ELF-1 (cell line): ENCODE measurements around the gene SHISAL1.

Source experiments
- DNase-seq: peaks from one replicate; pipeline ENCODE4 v3.0.0-alpha.2; 2016; ENCODE audit warnings: low read depth, low spot score

SHISAL1 gene

DNA sequence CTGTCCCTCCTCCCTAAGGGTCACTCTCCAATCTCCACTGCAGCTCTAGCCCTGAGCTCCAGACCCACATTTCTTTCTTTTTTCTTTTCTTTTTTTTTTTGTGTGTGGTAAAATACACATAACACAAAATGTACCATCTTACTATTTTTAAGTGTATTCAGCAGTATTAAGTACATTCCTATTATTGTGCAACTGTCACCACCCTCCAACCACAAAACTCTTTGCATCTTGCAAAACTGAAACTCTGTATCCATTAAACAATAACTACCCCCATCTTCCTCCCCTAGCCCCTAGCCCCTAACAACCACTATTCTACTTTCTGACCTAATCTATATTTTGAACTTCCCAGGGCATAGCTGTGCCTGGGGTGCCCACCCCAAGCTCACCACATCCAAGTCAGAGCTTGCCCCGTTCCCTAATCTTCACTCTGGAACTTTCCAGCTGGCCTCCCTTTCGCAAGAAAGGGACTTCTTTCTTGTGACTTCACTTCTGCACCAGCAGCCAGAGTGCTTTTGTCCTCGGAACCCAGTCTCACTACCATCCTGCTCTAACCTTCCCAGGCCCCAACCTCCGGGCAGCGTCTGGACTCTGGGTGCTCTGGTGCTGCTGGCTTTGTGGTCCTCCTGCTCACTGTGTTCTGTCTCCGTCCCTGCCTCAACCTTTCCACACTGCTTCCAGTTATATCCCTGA, 101.3 kb downstream of the SHISAL1 start:
- DNase-seq = no peak

DNA sequence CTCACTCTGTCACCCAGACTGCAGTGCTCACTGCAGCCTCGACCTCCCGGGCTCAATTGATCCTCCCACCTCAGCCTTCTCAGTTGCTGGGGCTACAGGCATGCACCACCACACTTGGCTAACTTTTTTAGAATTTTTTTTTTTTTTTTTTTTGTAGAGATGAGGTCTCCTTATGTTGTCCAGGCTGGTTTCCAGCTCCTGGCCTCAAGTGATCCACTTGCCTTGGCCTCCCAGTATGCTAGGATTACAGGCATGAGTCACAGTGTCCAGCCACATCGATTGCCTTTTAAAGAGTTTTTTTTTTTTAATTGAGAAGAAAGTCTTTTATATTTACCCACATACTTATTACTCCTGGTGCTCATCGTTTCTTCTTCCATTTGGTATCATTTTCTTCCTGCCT, 102.0 kb downstream of the SHISAL1 start:
- no peak for DNase-seq

DNA sequence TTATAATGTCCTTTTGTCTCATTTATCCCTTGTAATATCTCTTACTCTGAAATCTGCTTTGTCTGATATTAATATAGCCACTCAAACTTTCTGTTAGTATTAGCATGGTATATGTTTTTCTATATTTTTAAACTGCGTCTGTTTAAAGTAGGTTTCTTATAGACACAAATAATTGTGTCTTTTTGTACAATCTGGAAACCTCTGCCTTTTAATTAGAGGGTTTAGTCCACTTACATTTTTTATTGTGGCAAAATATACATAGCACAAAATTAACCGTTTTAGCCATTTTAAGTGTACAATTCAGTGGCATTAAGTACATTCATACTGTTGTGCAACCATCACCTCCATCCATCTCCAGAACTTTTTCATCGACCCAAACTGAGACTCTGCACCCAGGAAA, 103.4 kb downstream of the SHISAL1 start:
- DNase-seq = no peak

DNA sequence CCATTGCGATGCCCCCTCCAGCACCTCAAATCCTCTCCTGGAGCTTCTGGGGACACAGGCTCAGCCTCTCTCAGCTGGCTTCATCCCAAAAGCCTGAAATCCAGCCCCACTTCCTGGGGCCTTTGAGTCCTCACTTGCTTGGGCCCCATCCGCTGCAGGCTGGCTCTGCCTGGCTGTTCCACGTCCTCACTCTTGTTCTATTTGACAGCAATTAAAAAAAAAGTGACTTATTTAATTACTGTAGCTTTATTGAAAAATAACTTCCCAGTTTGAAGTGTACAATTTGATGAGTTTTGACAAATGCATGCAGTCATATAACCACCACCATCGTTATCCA, 104.8 kb downstream of the SHISAL1 start:
- DNase-seq = no peak

DNA sequence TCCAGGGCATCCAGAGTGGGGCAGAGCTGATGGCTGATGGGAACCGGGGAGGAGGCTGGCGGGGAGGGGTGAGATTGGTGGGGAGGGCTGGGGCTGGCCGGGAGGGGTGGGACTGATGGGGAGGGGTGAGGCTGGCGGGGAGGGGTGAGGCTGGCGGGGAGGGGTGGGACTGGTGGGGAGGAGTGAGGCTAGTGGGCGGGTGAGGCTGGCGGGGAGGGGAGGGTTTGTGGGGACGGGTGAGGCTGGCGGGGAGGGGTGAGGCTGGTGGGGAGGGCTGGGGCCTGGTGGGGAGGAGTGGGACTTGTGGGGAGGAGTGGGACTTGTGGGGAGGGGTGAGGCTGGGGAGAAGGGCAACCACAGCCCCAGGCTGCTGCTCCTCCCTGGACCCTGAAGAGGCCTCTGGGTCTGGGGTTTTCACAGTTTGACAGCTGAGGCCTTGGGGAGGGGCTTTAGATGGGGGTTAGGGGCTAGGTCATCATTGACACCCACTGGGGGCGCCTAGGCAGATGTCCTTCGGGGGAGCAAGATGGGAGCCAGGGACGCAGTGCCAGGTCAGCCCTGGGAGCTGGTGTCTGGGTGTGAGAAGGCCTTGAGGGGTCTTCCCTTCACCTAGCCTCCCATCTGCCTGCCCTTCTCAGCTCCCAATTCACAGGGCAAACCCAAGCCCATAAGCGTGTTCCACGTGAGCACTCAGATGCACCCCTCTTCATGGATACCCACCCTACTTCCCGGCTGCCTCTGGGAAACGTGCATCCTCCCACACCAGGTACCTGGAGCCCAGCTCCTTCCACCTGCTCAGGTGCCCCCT, 105.4 kb downstream of the SHISAL1 start:
- no peak for DNase-seq

DNA sequence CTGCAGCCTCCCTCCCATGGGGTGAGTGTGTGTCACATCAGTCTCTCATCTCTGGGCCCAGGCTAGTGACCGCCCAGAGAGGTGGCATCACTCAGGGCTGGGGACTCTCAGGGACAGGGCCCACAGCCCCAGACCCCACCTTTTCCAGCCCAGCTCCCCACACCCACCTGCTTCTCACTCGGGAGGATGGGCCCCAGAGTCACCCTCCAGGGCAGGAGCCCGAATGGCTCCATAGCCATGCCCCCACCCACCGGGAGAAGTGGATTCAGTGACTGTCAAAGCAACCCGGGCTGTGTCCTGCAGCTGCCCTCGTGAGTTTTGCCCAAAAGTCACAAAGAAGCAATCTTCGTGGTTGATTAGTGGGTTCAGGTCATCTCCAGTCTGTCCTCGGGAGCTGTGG, 106.1 kb downstream of the SHISAL1 start:
- DNase-seq = no peak

DNA sequence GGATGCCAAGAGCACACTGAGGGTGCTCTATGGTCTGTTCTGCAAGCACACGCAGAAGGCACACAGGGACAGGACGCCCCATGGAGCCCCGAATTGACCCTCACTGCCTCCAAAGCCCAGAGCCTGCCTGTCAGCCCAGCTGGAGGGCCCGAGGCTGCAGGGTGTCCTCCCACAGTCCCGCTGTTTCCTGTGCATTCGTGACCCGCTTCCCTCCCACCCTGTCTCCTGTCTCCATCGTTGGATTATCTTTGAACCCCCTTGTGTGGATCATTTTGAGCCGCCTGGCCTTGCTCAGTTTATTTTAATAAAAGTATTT, 106.5 kb downstream of the SHISAL1 start:
- DNase-seq = no peak

DNA sequence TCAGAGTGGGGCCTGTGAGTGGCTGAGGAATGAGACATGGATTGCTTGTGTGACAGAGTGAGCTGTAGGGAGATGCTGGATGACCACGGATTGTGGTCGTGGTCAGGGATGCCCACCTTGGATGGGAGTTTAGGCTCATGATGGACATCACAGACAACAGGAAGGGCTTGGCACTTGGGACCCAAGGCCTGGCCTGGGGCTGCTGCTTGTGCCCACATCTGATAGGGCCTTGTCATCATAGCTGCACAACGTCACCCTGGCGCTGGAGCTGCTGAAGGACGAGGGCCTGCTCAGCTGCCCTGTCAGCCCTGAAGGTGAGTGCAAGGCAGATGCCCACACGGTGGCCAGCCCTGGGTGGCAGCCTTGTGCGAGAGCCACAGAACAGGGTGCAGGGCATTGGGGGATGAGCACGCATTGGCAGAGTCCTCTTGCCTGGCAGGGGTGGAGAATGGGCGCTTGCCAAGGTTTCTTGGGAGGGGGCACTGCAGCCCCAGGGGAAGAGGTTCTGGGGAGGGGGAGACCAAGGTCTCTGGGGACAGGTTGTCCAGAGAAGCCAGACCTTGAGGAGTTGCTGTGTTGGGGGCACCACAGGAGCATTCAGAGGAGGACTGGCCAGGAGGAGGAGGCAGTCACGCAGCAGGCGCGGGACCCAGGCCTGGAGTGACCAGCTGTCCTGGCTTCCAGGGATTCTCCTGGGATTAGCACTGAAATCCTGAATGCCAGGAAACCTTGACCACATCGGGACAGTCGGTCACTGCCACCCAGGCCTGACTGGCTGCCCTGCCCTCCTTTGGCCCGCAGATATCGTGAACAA, 107.0 kb downstream of the SHISAL1 start:
- DNase-seq = no peak

DNA sequence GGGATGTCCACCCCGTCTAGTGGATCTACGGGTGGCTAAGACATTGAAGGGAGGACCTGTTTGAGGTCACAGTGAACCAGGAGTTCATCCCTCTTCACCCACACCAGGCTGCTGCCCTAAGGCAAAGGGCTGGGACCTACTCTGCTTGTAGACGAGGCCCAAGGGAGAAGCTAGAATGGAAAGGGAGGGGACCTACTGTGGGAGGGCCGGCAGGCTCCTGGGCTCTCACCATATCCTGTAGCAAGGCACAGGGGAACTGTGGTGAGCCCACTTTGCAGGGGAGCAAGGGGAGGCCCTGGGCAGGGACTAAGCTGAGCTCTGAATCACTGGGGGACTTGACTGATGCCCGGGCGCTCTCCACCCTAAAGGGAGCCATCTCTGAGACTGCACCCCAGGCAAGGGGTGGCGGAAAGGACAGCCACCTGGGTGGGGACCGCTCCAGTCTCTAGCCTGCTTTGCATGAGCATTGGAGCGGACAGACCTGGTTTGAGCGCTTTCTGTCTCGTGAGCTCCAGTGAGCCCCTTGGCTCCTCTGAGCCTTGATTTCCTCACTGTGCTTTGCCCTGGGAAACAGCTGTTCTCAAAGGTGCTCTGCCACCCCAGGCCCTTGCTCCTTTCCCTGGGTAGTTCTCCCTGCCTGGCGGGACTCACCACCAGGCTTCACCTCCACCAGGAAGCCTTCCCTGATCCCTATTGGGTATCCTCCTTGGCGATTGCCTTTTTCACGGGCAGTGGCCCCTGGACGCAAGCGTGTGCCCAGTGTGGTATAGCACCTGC, 107.8 kb downstream of the SHISAL1 start:
- no peak for DNase-seq

DNA sequence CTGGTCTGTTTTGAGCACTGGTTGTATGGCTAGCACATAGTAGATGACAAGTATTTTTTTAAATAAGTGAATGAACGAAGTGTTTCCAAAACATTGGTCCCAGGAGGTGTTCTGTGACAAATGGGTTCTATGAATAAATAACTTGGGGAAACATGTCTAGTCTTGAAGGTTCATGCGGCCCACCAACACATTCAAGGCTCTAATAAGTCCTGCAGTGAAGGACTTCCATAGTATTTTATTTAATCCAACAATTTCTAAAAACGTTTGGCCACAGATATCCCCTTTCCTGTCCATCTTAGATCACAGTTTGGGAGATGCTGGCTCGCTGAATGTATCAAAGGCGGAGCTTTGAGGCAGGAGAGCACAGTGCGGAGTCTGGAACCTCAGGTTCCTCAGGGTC, 109.5 kb downstream of the SHISAL1 start:
- DNase-seq = no peak

DNA sequence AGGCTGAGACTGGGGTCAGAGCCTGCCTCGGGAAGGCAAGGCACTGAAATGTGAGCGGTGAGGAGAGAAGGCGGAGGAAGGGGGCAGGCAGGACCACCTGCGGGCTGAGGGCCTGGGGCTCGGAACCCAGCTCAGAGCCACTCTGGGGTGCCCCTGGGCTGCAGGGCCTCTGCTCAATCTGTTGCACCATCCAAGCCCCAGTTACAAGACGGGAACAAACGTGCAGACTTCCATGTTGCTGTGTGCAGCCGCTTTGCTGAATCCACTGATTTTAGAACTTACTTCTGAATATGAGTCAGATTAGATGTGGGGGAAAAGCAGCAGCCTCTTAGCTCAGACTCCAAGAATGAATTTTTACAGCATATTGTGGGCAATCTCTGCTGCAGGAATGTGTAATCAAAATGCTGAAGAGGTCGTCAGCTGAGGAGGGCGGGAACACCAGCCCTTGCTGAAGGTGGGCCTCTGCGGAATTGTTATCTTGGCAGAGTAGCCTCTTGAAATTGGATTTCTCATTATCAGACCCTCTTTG, 110.4 kb downstream of the SHISAL1 start:
- no peak for DNase-seq

DNA sequence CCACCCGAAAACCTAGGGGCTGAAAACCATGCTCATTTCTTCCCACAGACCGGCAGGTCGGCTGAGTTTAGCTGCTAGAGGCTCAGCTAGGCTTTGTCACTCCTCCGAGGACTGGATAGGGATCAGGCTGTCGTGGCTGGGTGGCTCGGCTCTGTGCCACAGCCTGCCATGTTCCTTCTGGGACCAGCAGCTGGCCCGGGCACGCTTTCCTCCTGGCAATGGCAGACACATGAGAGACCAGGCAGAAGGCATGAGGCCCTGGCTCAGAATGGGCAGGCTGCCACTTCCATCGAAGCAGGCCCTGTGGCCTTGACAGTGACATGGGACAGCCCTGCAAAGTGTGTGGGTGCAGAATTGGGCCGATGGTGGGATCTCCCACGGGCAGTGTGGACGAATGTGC, 111.1 kb downstream of the SHISAL1 start:
- DNase-seq = no peak

DNA sequence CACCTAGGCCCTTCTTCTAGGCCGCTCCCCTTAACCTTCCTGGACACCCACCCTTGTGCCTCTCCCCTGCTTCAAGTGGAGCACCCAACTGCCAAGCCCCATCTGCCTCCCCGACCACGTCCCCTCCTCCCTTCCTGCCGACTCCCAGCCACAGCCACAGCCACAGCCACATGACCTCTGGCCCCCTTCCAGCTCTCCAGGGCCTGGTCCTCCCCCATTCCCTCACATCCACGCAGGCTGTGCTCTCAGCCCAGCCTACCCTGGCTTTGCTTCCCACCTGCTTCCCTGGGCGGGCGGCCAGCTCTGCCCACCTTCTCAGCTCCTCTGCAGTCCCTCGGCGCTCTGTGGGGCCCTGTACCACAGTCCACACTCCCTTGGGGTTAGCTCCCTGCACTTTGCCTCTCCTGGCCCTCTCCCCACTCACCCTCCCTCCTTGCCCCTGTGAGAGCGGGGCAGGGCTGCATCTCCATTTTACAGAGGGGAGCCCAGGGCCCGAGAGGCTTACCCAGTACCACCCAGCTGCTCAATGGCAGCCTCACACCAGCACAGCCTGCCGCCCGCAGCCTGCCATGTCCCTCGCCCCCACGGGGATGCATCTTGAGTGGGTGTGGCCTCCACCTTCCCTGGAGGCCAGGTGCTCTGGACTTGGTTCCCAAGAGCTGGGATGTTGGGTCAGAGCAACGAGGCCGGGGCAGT, 111.7 kb downstream of the SHISAL1 start:
- DNase-seq = no peak

DNA sequence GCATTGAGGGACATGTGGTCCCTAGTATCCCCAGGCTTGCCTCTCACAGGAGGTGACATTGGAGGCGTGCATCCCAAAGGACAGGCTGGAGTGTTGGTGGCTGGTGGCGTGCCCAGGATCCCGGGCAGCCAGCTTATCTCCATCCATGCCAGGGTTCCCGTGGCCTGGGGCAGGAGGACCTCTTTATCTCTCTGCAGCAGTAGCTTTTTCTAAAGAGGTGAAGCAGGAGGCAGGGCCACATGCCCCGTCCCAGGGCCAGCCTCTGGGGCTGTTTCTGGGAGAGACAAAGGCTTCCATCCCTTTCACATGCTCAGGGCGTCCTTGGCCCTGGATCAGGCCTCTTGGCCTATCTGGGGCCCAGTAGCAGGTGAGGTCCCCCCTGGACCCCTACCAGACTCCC, 112.3 kb downstream of the SHISAL1 start:
- DNase-seq = no peak

DNA sequence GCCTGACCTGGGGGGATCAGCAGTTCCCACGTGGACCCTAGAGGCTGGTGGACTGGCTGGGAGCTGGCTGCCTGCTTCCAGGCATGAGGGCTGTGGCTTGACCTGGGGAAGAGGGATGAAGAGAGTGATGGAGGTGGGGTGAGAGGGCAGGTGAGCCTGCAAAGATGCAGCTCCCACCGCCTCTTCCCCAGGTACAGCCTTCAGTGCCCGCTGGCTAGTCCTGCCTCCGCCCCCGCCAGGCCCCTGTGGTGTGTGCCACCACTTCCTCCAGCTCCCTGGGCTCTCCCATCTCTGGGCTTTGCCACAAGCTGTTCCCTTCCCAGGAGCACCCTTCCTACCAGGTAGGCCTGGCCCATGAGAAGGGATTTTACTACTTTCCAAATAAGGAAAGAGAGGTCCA, 112.9 kb downstream of the SHISAL1 start:
- no peak for DNase-seq

DNA sequence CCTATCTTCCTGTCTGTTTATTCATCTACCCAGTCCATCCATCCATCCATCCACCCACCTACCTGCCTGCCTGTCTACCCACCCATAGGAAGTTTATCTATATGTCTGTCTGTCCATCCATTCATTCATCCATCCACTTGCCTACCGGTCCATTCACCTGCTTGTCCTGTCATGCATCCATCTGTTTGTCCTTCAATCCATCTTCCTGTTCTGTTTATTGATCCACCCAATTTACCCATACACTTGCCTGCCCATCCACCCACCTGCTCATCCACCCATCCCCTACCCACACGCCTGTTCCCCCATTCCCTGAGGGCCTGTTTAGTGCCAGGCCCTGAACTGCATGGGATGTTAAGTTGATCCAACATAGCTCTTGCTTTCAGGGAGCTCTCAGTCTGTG, 113.6 kb downstream of the SHISAL1 start:
- DNase-seq = no peak

DNA sequence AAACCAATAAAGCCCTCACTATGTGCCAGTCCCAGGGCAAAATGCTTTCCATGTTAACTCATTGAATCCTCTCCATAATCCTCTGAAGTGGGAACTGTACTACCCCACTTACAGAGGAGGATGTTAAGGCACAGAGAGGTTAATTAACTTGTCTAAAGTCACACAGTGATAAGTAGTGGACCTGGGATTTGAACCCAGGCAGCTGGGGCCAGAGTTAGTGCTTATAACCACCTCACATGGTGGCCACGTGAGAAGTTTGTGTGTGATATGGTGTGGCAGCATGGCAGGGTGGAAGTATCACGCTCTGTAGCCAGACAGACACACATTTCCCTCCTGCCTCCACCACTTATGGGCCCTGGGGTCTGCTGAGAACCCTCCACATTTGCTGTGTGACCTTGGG, 115.5 kb downstream of the SHISAL1 start:
- no peak for DNase-seq

DNA sequence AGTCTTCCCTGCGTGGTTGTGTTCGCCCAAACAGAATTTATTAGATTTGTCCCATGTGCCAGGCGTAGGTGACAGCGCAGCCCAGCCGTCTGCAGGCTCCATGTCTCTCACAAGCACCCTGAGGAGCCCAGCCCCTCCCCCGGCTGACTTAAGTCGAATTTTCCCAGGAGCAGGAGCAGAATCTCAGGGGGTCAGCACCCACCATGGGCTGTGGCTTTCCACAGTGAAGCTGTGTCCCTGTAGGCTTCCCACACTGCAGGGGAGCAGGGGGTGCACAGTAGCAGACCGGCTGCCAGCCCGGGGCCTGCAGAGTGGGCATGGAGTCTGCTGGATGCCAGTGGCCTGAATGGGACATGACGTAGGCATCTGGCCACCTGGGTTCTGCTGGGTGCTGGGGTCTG, 116.0 kb downstream of the SHISAL1 start:
- no peak for DNase-seq

DNA sequence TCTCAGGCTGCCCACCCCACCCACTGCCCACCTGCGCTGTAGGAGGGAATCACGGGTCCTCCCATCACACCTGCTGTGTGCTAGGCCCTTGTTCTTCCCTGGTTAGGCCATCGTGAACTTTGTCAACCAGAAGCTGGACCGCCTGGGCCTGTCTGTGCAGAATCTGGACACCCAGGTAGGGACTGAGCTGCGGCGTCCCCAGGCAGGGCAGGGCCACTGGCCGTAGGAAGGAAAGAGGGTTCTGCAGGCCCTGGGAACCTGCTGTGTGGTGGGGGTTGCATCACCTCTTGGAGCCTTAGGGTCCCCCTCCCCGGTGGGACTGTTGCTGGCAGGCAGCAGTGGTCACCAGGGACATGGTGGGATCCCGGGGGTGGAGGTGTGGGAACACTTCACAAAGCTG, 116.5 kb downstream of the SHISAL1 start:
- DNase-seq = no peak

DNA sequence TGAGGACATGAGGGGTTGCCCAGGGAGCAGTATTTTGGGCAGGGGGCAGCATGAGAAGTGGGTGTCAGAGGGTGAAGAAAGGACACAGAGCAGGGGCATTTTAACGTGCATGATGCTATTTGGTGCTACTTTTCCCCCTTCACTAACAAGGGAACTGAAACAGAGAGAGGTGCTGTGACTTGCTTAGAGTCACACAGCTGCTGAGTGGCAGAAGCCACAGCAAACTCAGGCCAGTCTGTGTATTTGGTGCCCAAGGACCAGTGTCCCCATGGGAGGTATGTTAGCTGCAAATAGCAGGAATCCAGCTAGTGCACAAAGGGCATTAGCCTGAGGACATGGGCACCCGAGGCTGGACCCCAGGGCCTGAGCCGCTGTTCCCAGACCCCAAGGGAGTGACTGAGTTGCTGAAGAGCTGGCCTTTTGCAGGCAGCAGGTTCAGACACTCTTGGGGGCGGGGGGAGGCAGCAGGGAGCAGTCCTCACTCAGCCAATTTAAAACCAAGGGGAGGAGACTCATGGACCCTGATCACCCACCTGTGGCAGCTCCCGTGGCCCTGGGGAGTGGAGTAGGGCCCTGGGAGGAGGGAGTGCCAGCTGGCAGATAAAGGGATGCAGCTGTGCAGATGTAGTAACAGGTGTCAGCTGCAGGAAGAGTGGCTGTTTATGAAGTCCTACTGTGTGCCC, 117.4 kb downstream of the SHISAL1 start:
- DNase-seq = no peak

DNA sequence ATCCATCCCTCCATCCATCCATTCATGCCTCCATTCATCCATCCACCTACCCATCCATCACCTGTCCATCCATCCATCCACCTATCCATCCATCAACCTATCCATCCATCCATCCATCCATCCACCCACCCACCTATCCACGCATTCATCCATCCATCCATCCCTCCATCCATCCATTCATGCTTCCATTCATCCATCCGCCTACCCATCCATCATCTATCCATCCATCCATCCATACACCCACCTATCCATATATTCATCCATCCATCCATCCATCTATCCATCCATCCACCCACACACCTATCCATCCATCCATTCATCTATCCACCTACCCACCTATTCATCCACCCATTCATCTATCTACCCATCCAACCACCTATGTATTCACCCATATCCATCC, 118.2 kb downstream of the SHISAL1 start:
- no peak for DNase-seq
